C4-2B (cell line): ENCODE measurements around the gene CHIC1.

ENCODE experiments used
- ZFX ChIP-seq: fragments of 450-650 bp; IDR thresholded peaks from 2 replicates; pipeline ENCODE4 v1.6.1; 2017
- TF ChIP-seq, protein P1 (sequence below): fragments of 450-650 bp; conservative IDR thresholded peaks from 2 replicates; pipeline ENCODE4 v1.5.1; 2017; ENCODE audit warnings: mild to moderate bottlenecking

DNA sequence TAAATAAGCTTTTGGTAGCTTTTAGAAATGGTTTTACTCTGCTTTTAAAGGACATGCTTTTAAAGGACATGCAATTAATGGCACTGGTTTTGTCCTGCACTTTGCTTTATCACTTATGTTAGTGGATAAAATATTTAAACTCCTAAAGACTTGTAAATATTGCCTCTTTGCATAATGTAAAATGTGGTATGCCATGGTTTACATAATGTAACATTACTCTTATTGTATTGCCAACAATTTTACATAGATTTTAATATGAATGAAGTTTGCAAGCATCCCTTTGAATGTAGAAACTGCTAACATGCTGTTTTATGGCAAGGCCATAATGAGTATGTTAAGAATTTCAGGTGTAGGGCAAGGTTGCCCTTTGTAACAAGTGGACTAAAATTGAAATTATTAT is 118.4 kb downstream of the CHIC1 start:
- TF ChIP-seq, protein P1, sequence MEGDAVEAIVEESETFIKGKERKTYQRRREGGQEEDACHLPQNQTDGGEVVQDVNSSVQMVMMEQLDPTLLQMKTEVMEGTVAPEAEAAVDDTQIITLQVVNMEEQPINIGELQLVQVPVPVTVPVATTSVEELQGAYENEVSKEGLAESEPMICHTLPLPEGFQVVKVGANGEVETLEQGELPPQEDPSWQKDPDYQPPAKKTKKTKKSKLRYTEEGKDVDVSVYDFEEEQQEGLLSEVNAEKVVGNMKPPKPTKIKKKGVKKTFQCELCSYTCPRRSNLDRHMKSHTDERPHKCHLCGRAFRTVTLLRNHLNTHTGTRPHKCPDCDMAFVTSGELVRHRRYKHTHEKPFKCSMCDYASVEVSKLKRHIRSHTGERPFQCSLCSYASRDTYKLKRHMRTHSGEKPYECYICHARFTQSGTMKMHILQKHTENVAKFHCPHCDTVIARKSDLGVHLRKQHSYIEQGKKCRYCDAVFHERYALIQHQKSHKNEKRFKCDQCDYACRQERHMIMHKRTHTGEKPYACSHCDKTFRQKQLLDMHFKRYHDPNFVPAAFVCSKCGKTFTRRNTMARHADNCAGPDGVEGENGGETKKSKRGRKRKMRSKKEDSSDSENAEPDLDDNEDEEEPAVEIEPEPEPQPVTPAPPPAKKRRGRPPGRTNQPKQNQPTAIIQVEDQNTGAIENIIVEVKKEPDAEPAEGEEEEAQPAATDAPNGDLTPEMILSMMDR, result no peak
- no peak for TF ChIP-seq ZFX
